K562 (cell line): ENCODE data around the gene CCDC159. TPM values are rescaled to one million over a fixed set of nuclear protein-coding genes. Genes with fewer than 3 reads are reported as not detected.

Experiments
- ARID3B ChIP-seq: fragments of 250-450 bp; sonication (Bioruptor Pico); IDR thresholded peaks from 2 replicates; pipeline ENCODE4 v1.4.0; 2020; ENCODE audit warnings: borderline replicate concordance
- BCOR ChIP-seq: fragments of 450-650 bp; IDR thresholded peaks from 2 replicates; pipeline ENCODE4 v1.6.1; 2016
- HCFC1 ChIP-seq: IDR thresholded peaks from 2 replicates; pipeline ENCODE4 v1.6.1; 2012; ENCODE audit warnings: low read depth, low read length, improper control_type of control experiment
- JUNB ChIP-seq: fragments of 450-650 bp; formaldehyde crosslinking; conservative IDR thresholded peaks from 2 replicates; pipeline ENCODE4 v1.4.0; 2020; ENCODE audit warnings: mild to moderate bottlenecking
- PHB2 ChIP-seq: fragments of 450-650 bp; IDR thresholded peaks from 2 replicates; pipeline ENCODE4 v1.6.1; 2017; ENCODE audit warnings: low read depth
- PRPF4 ChIP-seq: fragments of 200-400 bp; formaldehyde crosslinking; IDR thresholded peaks from one replicate; pipeline ENCODE4 v1.6.1; 2017; ENCODE audit warnings: low read length, low read depth, mild to moderate bottlenecking; ENCODE audit not compliant: insufficient read depth, poor library complexity, severe bottlenecking
- SMARCA5 ChIP-seq: fragments of 450-650 bp; IDR thresholded peaks from 2 replicates; pipeline ENCODE4 v1.6.1; 2016
- TCF7 ChIP-seq: sonication (generic); IDR thresholded peaks from 2 replicates; pipeline ENCODE4 v1.6.1; 2016; ENCODE audit warnings: antibody characterized with exemption, borderline replicate concordance
- ZHX1 ChIP-seq: fragments of 150-350 bp; conservative IDR thresholded peaks from 2 replicates; pipeline ENCODE4 v1.6.1; 2014; ENCODE audit warnings: low read length
- ZNF717 ChIP-seq: fragments of 250-450 bp; sonication (Bioruptor Pico); IDR thresholded peaks from 2 replicates; pipeline ENCODE4 v1.5.0; 2021
- polyA plus RNA-seq, 8 experiments: library from polyadenylated mRNA; depleted of rRNA in 4 of 8; stranded (reverse) in 5 of 8; unstranded in 3 of 8; fragments of >200 nt; fragmentation: Nextera tagmentation in 2 of 8; fragmentation: Illumina TruSeq in 1 of 8; extraction: Ambion mirVana in 2 of 8; extraction: Trizol in 1 of 8; gene quantifications; 2 replicates each; pipeline versions ENCODE4 v1.2.1 to v1.2.3, GENCODE V29; 2011 to 2014; ENCODE audit warnings: inconsistent platforms in 1 of 8, missing spikeins in 1 of 8
- total RNA-seq, 7 experiments: library from RNA; depleted of rRNA in 6 of 7; stranded (reverse); fragments of >200 nt in 6 of 7; fragmentation: Illumina TruSeq in 2 of 7; extraction: Trizol in 2 of 7; gene quantifications; 2 replicates each; pipeline versions ENCODE4 v1.2.1 to v1.2.3, GENCODE V29; 2011 to 2021; ENCODE audit warnings: low replicate concordance in 1 of 7

Gene CCDC159
- total and polyA plus RNA-seq, 9 of the 15 experiments (the other 6 are each of a cell fraction or from before 2014, with no cell fraction given), result 0.68 to 10.1 (median 4.7) TPM

- no peak for TF ChIP-seq ZHX1
- TF ChIP-seq TCF7, result no peak
- TF ChIP-seq JUNB (CRISPR knock-in tag), result no peak
- no peak for TF ChIP-seq PHB2
- no peak for TF ChIP-seq SMARCA5
- TF ChIP-seq ZNF717 (CRISPR knock-in tag), result no peak
- TF ChIP-seq BCOR, result no peak
- TF ChIP-seq ARID3B (CRISPR knock-in tag), result no peak
- no peak for TF ChIP-seq PRPF4
- TF ChIP-seq HCFC1, result no peak
Observed at GRCh38 chr19:11337080-11337479, 9.2 kb upstream of the CCDC159 start (continued).
